ENCODE measurements around the gene ZFX. TPM values are rescaled to one million over a fixed set of nuclear protein-coding genes. Genes with fewer than 3 reads are reported as not detected.

The ZFX gene
- total RNA-seq, 2 experiments from 2014 or later = 38.8 to 40.4 TPM

DNA sequence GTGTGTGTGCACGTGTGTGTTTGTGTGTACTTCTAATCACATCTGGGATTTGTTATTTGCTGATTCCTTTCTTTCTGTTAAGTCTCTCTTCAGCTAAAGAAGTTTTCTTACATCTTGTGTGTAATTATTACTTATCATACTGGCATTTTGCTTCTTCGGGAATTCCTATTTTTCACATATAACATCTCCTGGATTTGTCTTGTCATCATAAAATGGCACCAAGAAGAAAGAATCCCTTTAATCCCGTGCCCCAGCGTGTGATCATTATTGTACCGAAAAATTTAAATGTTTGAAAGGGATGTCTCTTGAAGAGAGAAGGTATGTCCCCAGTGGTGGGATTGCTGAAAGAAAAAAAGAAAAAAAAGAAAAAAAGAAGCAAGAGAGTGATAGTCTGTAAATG, 72.3 kb downstream of the ZFX start:
- Mint-ChIP-seq H3K4me1 (ENCODE audit: low read depth) (no peaks in the 10 kb centered on the region), H3K36me3 (ENCODE audit: low read depth) (no peaks in the 10 kb centered on the region), H3K27me3 (no peaks in the 10 kb centered on the region), H3K27ac (no peak overlapping the region), H3K9me3 (no peaks in the 10 kb centered on the region), H3K4me3 (no peak overlapping the region)
- POLR2A ChIA-PET = no interaction called here
- DNase-seq (no peak), ATAC-seq (no peak)
- TF ChIP-seq, protein P1, sequence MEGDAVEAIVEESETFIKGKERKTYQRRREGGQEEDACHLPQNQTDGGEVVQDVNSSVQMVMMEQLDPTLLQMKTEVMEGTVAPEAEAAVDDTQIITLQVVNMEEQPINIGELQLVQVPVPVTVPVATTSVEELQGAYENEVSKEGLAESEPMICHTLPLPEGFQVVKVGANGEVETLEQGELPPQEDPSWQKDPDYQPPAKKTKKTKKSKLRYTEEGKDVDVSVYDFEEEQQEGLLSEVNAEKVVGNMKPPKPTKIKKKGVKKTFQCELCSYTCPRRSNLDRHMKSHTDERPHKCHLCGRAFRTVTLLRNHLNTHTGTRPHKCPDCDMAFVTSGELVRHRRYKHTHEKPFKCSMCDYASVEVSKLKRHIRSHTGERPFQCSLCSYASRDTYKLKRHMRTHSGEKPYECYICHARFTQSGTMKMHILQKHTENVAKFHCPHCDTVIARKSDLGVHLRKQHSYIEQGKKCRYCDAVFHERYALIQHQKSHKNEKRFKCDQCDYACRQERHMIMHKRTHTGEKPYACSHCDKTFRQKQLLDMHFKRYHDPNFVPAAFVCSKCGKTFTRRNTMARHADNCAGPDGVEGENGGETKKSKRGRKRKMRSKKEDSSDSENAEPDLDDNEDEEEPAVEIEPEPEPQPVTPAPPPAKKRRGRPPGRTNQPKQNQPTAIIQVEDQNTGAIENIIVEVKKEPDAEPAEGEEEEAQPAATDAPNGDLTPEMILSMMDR (IDR thresholded peaks at IDR 0.05) = no peak
- intact Hi-C loops (cut with micrococcal nuclease) = no loop called here
- CTCF ChIA-PET = no interaction called here

DNA sequence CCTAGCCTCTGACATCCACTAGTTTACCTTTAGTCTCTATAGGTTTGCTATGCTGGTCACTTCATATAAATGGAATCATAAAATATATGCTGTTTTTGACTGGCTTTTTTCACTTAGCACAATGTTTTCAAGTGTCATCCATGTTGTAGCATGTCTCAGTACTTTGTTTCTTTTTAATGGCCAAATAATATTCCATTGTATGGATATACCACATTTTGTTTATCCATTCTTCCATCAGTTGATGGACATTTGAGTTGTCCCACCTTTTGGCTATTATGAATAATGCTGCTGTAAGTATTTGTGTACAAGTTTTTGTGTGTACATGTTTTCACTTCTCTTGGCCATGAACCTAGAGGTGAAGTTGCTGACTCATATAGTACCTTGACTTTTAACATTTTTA, 75.7 kb downstream of the ZFX start:
- Mint-ChIP-seq H3K36me3 (ENCODE audit: low read depth) (no peaks in the 10 kb centered on the region), H3K4me1 (ENCODE audit: low read depth) (no peaks in the 10 kb centered on the region), H3K27me3 (no peaks in the 10 kb centered on the region), H3K9me3 (no peaks in the 10 kb centered on the region), H3K27ac (no peak overlapping the region), H3K4me3 (no peak overlapping the region)
- ChIA-PET CTCF (no interaction called here), POLR2A (no interaction called here)
- TF ChIP-seq, protein P1 (IDR thresholded peaks at IDR 0.05) = no peak
- no peak for DNase-seq
- ATAC-seq = no peak
- intact Hi-C loops (cut with micrococcal nuclease) = no loop called here

DNA sequence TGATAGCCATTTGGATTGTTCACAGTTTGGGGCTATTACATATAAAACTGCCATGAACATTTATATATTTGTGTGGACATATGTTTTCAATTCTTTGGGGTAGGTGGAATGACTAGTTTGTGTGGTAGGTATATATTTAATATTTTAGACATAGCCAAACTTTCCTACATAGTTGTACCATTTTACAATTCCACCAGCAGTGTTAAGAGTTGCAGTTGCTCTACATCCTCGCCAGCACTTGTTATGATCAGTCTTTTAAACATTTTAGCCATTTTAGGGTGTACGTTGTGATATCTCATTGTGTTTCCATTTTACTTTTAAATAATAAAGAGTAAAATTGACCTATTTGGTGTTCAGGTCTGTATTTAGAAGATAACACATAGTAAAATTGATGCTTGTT, 76.6 kb downstream of the ZFX start:
- Mint-ChIP-seq H3K4me1 (ENCODE audit: low read depth) (peaks cover under 1% of the 10 kb centered on the region), H3K4me3 (no peak overlapping the region), H3K27me3 (no peaks in the 10 kb centered on the region), H3K36me3 (ENCODE audit: low read depth) (no peaks in the 10 kb centered on the region), H3K27ac (no peak overlapping the region), H3K9me3 (no peaks in the 10 kb centered on the region)
- TF ChIP-seq, protein P1 (IDR thresholded peaks at IDR 0.05) = no peak
- CTCF ChIA-PET = no interaction called here
- intact Hi-C loops (cut with micrococcal nuclease) = no loop called here
- POLR2A ChIA-PET = no interaction called here
- DNase-seq = no peak
- no peak for ATAC-seq

DNA sequence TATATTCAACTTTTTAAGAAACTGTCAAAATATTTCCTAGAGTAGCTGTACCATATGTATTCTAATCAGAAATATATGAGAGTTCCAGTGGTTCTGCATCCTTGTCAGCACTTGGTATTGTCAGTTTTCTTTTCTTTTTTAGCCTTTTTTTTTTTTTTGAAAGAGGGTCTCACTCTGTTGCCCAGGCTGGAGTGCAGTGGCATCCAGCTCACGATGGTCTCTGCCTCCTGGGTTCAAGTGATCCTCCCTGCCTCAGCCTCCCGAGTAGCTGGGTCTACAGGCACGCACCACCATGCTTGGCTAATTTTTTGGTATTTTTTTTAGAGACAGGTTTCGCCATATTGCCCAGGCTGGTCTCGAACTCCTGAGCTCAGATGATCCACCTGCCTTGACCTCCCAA, 79.1 kb downstream of the ZFX start:
- Mint-ChIP-seq H3K4me1 (ENCODE audit: low read depth) (peaks cover 2% of the 10 kb centered on the region), H3K36me3 (ENCODE audit: low read depth) (no peaks in the 10 kb centered on the region), H3K4me3 (no peak overlapping the region), H3K27ac (no peak overlapping the region), H3K27me3 (no peaks in the 10 kb centered on the region), H3K9me3 (no peaks in the 10 kb centered on the region)
- POLR2A ChIA-PET = interaction anchor here (0.6 kb wide), 1 partner anchor 133 kb away, joined by 3 read pairs; no protein-coding TSS in a partner anchor
- intact Hi-C loops (cut with micrococcal nuclease) = no loop called here
- CTCF ChIA-PET = interaction anchor here (0.7 kb wide), 1 partner anchor 90 kb away, joined by 4 read pairs; no protein-coding TSS in a partner anchor
- DNase-seq = no peak
- ATAC-seq = no peak
- TF ChIP-seq, protein P1 (IDR thresholded peaks at IDR 0.05) = no peak

DNA sequence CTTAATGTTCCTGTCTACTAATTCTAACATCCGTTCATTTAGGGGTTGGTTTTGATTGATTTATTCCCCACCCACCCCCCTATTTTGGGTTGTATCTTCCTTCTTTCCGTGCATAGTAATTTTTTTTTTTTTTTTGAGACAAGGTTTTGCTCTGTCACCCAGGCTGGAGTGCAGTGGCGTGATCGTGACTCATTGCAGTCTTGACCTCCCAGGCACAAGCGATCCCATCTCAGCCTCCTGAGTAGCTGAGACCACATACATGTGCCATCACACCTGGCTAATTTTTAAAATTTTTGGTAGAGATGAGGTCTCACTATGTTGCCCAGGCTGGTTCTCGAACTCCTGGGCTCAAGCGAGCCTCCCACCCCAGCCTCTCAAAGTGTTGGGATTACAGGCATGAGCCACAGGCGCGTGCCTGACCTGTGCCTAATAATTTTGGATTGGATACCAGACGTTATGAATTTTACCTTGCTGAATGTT, 79.9 kb downstream of the ZFX start:
- ChIA-PET POLR2A (no interaction called here), CTCF (no interaction called here)
- intact Hi-C loops (cut with micrococcal nuclease) = no loop called here
- no peak for ATAC-seq
- H3K9me3 Mint-ChIP-seq = no peaks in the 10 kb centered on the region
- no peak for DNase-seq
- no peaks in the 10 kb centered on the region for H3K27me3 Mint-ChIP-seq
- H3K4me1 Mint-ChIP-seq (ENCODE audit: low read depth) = peaks cover 2% of the 10 kb centered on the region
- H3K36me3 Mint-ChIP-seq (ENCODE audit: low read depth) = no peaks in the 10 kb centered on the region
- TF ChIP-seq, protein P1 (IDR thresholded peaks at IDR 0.05) = no peak
- no peak overlapping the region for H3K4me3 Mint-ChIP-seq
- H3K27ac Mint-ChIP-seq = no peak overlapping the region
